Activated CD4-positive, alpha-beta T cell treated with anti-CD3 and anti-CD28 coated beads for 24 hours (primary cell): Measurements from ENCODE around the gene SMYD2.

ENCODE experiments used
- DNase-seq, 2 donors: peaks; one replicate each; pipeline ENCODE4 v3.0.0-alpha.2; 2020; ENCODE audit warnings: low read depth in 2 of 2

SMYD2 gene, protein sequence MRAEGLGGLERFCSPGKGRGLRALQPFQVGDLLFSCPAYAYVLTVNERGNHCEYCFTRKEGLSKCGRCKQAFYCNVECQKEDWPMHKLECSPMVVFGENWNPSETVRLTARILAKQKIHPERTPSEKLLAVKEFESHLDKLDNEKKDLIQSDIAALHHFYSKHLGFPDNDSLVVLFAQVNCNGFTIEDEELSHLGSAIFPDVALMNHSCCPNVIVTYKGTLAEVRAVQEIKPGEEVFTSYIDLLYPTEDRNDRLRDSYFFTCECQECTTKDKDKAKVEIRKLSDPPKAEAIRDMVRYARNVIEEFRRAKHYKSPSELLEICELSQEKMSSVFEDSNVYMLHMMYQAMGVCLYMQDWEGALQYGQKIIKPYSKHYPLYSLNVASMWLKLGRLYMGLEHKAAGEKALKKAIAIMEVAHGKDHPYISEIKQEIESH

DNA sequence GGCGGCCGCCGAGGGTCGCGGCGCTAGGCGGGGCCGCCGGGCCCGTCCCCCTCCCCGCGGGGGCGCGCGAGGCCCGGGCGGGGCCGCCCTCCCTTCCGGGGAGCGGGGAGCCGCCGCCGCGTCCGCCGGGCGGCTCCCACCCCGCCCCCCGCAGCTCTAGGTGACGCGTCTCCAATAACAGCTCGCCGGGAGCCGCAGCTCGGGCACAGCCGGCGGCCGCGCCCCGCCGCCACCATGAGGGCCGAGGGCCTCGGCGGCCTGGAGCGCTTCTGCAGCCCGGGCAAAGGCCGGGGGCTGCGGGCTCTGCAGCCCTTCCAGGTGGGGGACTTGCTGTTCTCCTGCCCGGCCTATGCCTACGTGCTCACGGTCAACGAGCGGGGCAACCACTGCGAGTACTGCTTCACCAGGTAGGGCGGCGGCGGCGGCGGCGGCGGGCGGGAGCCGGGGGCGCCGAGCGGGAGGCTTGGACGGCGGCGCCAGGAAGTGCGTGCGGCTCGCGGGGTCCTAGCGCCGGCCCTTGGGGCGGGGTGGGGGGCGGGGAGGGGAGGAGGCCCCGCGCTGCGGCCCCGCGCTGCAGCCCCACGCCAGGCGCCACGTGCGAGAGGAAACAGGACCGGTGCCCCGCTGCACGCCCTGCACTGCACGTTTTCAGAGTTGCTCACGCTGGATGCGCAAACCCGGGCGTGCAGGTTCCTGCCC lies at the start of gene SMYD2:
TSS of gene SMYD2 (plus strand) at position 139 of the 699 bp plus-strand sequence. CDS start at position 235, 96 bp downstream.
- peak; percentile 46 to 47 for DNase-seq

DNA sequence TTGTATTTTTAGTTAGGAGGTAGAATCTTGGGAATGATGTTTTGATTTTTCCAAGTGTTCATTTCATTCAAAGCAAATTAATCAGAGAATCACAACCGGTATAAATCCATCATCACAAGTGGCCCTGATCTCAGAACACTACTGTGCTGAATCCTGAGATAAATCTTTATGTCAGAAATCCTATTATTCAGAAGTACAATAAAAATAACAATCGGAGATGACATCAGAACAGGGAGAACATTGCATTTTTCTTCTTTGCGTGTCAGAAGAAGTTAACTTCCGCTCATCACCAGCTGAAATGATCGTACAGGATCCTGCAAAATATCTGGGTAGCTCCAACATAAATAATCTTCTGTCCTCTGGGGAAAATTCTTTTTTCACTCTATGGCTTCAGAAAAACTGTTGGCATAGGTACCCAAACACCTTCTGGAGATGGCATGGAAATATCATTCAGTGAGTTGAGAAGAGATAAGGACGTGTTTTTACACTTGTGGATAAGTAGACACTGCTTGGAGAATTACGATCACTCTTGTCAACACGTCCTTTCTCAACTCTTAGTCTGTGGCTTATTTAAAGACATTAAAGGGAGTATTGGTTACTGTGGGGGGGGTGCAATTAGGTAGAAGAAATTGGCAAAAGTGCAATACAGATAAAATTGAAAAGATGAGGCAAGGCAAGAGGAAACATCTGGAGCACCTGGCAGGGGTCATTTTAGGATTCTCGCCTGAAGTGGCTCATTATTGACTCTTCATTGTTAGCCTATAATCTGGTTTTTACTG lies 46.9 kb upstream of the SMYD2 start:
- no peak for DNase-seq

DNA sequence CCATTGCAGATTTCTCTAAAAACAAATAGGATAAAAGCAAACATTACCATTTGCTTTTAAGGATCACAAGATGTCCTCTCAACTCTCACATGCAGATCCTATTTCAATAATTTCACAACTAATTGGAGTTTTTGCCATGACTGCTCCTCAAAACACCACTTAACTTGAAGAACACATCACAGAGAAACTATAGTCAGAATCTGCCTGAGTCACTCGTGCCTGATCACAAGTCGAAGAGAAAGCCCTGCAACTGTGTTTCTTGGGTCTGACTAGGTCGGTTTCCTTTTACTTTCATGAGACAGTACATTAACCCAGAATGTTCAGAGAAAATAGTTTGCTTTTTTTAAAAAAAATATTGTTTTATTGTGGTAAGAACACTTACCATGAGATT lies 46.3 kb upstream of the SMYD2 start:
- no peak for DNase-seq

DNA sequence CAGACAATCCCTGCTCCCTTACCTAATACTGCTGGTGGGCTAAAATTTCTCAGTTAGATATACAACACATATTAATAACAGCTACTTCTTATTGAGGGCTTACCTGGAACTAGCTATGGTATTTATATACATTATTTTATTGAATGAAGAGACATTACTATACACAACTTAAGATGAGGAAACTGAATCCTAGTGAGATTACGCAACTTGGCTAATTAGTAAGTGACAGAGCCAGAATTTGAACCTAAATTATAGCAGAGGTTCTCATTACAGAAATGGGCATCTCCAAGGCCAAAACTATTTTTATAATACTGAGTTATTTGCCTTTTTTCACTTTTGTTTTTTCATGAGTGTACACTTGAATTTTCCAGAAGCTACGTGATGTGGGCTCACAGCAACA lies 44.5 kb upstream of the SMYD2 start:
- no peak for DNase-seq

DNA sequence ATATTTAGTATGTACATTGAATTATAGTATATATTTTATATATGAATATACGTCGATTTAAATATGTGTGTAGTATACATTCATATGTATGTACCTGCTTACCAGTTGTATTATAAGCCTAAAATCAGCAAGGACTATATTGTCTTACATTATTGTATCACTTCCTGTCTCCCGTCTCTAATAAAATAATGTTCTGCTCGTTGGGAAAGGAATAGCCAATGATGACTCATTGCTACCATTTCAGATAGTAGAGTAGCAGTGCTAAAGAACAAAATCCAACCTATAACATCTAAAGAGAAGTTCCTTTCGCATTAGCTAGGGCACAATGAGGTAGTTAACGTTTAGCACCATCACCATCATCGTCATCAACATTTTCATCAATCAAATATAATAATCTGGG lies 39.9 kb upstream of the SMYD2 start:
- DNase-seq = no peak

DNA sequence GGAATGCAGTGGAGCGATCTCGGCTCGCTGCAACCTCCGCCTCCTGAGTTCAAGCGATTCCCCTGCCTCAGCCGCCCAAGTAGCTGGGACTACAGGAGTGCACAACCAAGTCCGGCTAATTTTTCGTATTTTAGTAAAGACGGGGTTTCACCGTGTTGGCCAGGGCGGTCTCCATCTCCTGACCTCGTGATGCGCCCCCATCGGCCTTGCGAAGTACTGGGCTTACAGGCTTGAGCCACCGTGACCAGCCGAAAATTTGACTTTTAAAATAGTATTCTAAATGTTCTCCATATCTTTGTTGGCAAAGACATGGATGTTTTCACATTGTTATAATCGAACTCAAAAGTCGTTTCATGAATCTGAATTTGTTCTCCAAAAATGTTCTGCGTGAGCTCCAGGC lies 36.7 kb upstream of the SMYD2 start:
- no peak for DNase-seq

DNA sequence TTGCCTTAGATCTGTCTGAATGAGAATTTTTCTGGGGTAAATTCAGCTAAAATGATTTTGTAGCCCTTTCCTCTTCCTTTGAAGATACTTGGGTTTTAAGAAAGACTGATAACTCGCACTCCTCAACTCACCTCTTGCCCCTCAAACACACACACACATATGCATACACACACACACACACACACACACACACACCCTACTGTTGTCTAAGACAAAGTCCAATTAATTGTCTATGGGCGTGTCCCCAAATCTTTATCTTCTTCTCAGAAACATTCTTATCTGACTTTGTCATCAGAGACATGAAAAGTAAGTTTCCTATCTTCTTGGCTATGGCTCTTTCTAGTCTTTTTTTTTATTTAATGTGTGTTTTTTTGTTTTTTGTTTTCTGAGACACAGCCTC lies 36.1 kb upstream of the SMYD2 start:
- no peak for DNase-seq

DNA sequence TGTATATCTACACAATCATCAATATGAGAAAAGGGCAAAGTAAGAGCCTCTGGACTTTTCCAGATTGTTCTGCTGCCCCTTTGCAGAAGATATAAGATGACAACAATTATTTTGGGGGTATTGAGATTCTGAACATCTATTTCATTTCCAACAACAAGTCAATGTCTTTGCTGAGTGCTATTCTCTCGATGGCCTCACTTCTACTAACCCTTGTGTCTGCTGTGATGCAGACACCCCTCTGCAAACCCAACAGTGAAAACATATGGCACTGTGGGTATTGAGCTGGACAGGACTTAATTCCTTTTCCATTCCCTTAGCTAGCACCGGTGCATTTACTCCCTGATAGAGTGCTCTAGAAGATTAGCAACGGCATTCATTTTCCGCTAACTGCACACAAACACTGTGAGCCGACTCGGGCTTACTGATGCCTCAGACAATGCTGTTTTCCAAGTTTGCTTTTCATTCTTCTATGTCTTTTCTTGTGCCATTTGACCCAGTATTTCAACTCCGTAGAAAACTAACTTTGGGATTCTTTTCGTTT lies 33.4 kb upstream of the SMYD2 start:
- DNase-seq = no peak

DNA sequence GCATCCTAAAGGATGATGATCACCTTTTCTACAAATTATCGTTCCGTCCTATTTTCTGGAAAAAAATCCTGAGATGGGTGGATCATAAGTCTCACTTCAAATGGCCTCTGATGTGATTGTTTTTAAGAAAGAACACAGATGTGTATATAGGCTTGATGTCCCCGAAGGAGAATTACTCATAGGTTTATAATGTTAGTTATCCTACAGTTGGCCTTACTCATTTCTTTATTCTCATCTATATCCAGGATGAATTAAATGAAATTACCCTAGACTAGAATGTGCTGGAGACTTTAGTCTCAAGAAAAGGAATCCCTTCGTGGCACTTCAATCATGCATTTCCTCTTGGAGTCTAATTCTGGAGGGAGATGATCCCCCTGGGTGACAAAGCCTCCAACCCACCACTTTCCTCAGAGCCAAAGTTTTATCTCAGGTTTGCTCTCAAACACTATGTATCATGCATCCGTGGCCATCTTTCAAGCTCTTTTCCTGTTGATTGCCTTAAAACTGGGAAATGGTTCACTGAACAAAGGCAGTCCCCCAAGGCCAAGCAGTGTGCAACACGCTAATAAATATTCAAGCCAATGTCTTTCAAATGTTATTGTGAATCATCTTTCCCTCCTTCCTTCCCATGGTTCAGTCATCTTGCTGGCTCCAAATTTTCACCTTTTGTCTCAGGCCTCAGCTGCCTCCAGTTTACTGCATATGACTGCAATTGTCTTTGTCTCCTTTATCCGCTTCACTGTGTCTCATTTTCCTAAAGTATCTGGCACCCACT lies 32.5 kb upstream of the SMYD2 start:
- DNase-seq = no peak

DNA sequence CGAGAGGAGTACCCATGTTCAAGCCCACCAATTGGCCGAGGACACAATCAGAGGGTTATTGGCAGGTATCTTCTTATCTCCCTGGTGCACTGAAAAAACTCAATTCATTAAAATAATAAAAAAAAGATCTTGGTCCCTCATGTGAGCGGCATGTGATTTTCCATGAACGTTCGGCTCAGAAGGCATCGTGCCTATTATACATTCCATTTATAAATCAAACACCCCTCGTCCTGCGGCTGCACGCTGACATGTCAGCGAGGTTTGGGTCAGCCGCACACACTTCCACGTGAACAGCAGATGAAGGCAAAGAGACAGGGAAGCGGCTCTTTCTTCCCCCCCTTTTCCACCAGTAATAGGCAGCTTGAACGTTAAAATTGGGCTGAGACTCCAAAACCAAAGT lies 31.3 kb upstream of the SMYD2 start:
- no peak for DNase-seq

DNA sequence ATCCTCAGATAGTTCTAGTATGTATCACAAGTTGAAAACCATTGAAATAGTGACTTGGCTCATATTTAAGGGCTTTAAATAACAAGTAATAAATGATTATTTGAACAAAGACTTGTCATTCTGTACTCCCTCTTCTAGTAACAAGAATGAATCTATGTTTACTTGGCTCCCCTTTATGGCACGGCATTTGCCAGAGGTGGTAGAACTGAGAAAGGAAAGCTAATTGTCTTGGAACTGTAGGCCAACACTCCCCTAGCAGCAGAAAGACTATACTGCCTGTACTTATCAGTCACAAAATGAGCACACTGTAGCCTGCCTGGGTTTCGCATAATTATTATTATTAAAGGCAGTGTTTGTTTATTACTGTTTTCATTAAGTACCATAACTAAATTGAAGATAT lies 29.6 kb upstream of the SMYD2 start:
- DNase-seq = no peak

DNA sequence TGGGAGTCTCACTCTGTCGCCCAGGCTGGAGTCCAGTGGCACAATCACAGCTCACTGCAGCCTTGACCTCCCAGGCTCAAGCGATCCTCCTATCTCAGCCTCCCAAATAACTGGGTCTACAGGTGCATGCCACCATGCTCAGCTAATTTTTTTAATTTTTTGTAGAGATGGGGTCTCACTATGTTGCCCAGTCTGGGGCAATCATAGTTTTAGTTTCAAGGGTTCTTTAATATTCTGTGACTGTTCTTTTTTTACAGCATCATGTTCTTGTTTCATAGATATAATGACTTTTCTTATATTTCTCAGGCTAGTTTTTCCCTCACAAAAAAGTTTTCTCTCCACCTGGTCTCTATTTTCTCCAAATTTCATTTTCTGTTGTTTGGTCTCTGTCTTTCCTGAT lies 25.4 kb upstream of the SMYD2 start:
- DNase-seq = no peak

DNA sequence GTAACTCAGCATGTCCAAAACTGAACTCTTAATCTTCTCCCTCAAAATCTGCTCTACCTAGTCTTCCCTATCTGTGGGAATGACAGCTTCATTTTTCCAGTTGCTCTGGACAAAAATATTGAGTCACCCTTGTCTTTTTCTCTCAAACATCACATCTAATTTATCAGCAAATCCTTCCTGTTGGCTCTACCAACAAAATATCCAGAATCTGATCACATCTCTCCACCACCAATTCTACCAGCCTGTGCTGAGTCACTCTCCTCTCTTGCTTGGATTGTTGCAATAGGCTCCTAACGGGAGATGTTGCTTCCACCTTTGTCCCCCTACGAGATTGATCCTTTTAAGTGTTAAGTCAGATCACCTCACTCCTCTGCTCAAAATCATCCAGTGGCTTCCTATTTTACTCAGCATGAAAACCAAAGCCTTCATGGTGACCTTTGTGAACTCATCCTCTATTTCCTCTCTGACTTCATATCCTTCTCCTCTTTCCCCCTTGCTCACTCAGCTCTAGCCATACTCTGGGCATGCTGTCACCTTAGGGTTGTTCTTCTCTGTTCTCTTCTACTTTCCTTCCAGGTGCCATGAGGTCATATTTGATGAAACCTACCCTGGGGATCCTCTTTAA lies 21.5 kb upstream of the SMYD2 start:
- no peak for DNase-seq

DNA sequence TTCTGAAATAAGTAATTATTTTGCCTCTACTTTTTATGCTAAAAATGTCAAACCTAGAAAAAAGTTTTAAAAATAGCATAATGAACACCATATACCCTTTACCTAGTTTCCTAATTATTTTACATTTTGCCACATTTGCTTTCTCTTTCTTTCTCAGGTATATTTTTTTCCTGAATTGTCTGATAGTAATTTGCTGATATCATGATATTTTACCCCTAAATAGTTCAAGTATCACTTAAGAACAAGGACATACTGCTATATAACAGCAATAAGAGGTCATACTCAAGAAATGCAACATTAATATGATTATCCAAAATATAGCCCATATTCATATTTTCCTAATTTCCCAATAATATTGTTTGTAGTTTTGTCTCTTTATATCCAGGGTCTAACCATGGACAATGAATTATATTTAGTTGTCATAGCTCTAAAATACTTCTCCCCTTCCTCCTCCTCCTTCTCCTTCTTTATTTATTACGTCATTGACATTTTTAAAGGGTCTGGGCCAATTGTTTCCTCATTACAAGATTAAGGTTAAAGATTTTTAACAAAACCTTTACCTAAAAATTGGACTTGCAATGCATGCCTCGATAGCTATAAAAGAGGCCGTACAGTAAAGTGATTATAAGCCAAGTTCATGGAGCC lies 20.3 kb upstream of the SMYD2 start:
- no peak for DNase-seq

DNA sequence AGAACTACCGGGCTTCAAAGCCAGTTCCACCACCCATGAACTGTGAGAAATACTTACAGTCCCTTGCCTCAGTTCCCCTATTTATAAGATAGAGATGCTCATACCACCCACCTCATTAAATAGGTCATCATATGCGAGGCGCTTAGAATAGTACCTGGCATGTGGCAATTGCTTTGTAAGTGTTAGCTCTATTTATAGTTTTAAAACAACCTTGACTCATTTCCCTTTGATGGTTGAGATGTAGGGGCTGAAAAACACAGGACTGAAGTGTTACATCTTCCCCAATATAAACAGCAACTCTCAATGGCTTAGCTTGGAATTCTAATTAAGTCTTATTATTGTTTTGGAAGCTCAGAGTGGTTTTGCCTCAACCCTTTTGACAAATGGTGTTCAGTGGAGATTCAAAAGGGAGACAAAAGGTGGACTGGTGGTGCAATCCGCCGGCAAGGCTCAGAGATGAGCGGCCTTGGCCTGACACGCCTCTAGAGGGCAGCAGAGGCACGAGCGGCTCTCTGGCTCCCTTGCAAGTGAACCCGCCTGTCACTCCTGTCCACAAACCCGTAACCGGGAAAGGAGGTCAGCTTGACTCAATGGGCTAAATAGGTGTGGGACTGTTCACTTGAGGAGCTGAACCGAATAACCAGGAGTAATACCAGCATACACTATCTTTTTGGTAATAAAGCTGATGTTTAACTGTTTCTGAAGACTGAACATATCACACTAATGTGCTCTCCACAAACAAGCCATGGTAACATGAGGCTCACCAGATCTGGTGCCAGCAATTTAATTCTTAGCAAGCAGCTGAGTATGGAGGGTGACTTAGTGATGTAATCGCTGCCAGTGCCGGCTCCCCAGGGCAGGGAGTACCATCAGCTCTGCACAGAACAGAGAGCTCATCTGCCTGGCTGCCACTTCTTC lies 19.5 kb upstream of the SMYD2 start:
- peak; percentile 76 to 79 for DNase-seq

DNA sequence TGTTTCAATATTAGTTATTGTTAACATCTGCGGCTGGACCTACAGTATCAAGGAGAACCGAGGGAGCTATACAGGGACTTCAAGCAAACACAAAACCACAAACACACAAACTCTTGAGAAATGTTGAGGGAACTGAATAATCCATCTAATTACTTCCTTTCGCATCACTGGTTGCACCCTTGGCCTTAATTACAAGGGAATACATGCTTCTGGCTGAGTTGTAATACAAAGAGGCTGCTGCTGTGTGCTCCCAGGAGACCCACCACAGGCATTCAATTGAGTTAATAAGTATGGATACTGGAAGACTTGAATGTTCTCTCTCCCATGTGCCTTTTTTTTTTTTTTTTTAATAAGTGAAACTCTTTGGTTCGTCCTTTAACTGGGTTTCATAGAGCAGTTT lies 16.8 kb upstream of the SMYD2 start:
- no peak for DNase-seq

DNA sequence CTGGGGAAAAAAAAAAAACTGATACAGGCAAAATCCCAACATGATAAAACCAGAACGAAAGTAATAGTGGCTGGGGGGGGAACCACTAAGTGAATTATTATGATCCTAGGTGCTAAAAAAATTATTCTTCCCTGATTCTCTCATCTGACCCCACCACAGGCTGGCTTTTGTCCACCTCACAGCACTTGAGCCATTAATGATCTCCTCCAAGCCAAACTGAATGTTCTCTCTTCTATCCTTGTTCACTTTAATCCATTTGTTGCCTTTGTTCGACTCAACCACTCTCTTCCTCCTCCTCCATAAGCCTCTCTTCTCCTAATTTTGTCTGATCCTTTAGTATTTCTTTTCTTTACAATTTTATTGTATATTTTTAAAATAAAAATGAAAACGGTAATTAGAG lies 16.0 kb upstream of the SMYD2 start:
- DNase-seq = no peak

DNA sequence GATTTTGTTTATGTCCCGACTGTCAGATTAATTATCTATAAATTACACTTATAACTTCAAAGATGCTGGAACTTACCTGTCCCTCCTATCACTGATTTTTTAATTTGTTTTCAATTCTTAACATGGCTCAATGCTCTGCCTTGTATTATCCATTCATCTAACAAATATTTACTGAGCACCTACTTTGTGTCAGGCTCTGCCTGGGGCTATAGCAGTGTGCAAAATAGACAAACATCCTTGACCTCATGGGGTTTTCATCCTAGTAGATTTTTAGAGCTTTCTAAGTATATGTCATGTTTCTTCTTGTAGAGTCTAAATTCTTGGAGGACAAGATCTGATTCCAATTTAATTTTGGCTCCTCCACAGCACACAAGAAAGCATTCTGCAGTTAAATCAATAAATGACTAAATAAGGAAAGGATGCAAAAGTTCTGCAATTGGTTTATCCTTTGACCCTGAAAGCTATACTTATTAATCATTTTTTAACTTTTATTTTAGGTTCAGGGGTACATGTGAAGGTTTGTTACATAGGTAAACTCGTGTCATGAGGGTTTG lies 10.8 kb upstream of the SMYD2 start:
- no peak for DNase-seq
